Measurements from ENCODE around the gene LRRC8B.

Gene LRRC8B

GRCh38 chr1:89545264-89546038, 20.8 kb downstream of the LRRC8B start:
- no peak overlapping the region for H3K4me3 ChIP-seq (ENCODE audit: low read depth, low read length)
- no peak for DNase-seq (ENCODE audit: low read depth)

GRCh38 chr1:89546082-89546889, 21.7 kb downstream of the LRRC8B start:
- no peak for DNase-seq (ENCODE audit: low read depth)
- no peak overlapping the region for H3K4me3 ChIP-seq (ENCODE audit: low read depth, low read length)

- no peak overlapping the region for H3K4me3 ChIP-seq (ENCODE audit: low read depth, low read length)
- no peak for DNase-seq (ENCODE audit: low read depth)
These were observed 22.4 kb downstream of the LRRC8B start for GRCh38 chr1:89546934-89547562.

DNA sequence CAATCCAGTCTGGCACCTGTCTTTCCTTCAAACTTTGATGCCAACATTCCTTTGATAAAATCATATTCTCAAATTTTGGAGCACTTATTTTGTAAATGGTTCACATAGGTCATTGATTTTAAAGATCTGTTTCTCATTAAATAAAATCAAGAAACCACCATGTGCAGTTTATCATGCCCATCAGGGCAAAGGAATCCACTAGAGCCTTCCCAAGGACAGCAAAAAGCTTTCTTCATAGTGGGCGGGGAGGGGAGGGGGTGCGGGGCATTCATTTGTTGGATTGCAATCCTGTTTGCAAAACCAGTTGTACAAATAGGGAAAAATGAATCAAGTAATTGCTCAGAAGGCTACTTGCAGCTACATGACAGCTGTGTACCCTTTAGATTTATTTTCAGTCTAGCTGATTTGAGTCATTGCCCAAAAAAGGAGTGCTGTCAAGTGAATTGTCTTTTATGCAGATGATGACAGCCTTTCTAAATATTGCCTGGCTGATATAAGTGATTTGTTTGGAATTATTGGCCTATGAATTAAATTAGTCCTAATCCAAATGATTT, 23.0 kb downstream of the LRRC8B start:
- H3K4me3 ChIP-seq (ENCODE audit: low read depth, low read length): no peak overlapping the region
- peak; percentile 75 for DNase-seq (ENCODE audit: low read depth)

GRCh38 chr1:89548122-89548857, 23.7 kb downstream of the LRRC8B start:
- DNase-seq (ENCODE audit: low read depth): no peak
- H3K4me3 ChIP-seq (ENCODE audit: low read depth, low read length): no peak overlapping the region

DNA sequence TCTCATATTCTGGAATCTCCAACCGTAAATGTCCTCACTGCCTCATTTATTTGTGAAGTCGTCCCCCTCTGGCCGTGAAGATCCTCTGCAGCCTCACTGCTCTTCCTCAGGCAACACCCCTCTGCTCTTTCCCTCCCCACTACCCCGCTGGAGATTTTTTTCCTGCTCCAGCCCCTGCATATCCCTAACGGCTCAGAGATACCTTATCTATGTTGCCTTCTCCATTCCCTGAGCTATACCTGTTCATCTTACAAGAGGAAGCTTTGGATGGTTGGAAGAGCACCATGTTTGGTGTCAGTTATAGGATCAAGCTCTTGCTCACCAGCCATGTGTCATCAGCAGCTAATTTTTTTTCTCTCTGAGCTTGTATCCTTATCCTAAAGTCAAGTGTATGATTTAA, 26.4 kb downstream of the LRRC8B start:
- no peak overlapping the region for H3K4me3 ChIP-seq (ENCODE audit: low read depth, low read length)
- no peak for DNase-seq (ENCODE audit: low read depth)

GRCh38 chr1:89552471-89553081, 27.9 kb downstream of the LRRC8B start:
- DNase-seq (ENCODE audit: low read depth): no peak
- H3K4me3 ChIP-seq (ENCODE audit: low read depth, low read length): no peak overlapping the region

- no peak for DNase-seq (ENCODE audit: low read depth)
- H3K4me3 ChIP-seq (ENCODE audit: low read depth, low read length): no peak overlapping the region
These were observed 28.5 kb downstream of the LRRC8B start for GRCh38 chr1:89553157-89553556.

- H3K4me3 ChIP-seq (ENCODE audit: low read depth, low read length): no peak overlapping the region
- no peak for DNase-seq (ENCODE audit: low read depth)
These were observed 30.9 kb downstream of the LRRC8B start for GRCh38 chr1:89555550-89555949.

- DNase-seq (ENCODE audit: low read depth): no peak
- no peak overlapping the region for H3K4me3 ChIP-seq (ENCODE audit: low read depth, low read length)
These were observed 32.3 kb downstream of the LRRC8B start for GRCh38 chr1:89556726-89557444.

DNA sequence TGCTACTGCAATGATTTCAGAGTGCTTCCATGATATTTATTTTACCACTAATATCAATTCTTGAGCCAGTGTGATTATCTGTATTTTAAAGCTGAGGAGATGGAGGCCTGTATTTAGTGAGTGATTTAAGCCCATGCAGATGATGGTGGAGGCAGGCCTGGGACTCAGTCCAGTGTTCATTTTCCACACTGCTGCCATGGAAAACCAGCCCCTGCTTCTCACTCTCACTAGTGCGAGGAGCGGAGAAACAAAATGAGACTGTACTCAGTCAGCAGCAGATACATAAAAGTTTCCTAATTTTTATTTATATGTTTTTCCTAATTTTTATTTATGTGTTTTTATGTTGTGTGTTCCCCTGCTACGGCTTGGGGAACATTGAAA, 32.8 kb downstream of the LRRC8B start:
- DNase-seq (ENCODE audit: low read depth): no peak
- H3K4me3 ChIP-seq (ENCODE audit: low read depth, low read length): no peak overlapping the region

GRCh38 chr1:89557956-89558355, 33.3 kb downstream of the LRRC8B start:
- DNase-seq (ENCODE audit: low read depth): no peak

DNA sequence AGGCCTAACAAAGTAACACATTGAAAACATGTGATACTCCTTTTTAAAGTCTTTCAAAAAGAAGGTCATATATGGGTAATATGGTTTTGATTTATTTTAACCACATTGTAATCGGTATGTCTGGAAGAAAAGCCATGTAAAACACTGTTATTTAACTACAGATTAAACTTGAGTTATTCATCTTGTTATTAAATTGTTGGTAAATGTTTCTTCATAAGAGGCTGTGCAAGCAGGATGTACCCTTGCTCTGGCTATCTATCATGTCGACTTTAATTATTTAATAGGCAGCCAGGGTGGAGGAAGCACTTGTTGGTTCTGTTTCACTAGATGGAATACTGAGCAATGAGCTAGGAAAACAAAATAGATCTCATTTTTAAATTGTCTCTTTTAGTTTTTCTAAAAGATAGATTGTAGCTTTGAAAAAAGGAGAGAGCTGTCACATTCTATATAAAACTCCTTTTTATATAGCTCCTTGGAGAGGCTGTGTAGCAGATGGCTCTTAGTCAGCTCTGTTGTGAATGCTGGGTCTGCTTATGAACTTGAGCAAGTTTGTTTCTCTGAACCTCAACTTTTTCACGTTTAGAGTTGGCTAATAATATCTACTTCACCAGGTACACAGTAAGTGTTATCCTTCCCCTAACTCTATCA, 39.5 kb downstream of the LRRC8B start:
- DNase-seq (ENCODE audit: low read depth): no peak

More at GRCh38 chr1:89557956-89558355, 33.3 kb downstream of the LRRC8B start:
- no peak overlapping the region for H3K4me3 ChIP-seq (ENCODE audit: low read depth, low read length)

GRCh38 chr1:89565521-89565920, 40.9 kb downstream of the LRRC8B start:
- no peak for DNase-seq (ENCODE audit: low read depth)
- no peak overlapping the region for H3K4me3 ChIP-seq (ENCODE audit: low read depth, low read length)

More for the DNA sequence above, 39.5 kb downstream of the LRRC8B start:
- H3K4me3 ChIP-seq (ENCODE audit: low read depth, low read length): no peak overlapping the region

DNA sequence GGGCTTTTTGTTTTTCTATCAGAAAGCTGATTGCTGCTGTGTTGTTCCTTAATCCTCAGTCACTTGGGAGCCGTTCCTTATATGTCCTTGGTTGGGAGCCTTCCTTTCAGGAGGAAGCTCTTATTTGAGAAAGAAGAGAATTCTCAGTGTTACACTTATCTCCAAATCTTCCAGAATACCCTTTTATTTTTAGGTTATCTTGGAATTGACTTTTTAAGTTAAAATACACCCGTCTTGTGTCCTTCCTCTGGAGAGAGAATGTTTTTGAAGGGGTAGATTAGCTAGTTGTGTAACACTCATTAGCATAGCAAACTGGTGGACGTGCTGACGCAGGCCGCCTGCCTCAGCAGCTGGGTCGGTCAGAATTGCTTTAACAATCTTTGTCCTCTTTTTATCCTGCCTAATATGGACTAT, 42.1 kb downstream of the LRRC8B start:
- no peak for DNase-seq (ENCODE audit: low read depth)
- H3K4me3 ChIP-seq (ENCODE audit: low read depth, low read length): no peak overlapping the region

GRCh38 chr1:89567797-89568196, 43.2 kb downstream of the LRRC8B start:
- H3K4me3 ChIP-seq (ENCODE audit: low read depth, low read length): no peak overlapping the region
- no peak for DNase-seq (ENCODE audit: low read depth)

GRCh38 chr1:89573410-89573809, 48.8 kb downstream of the LRRC8B start:
- H3K4me3 ChIP-seq (ENCODE audit: low read depth, low read length): no peak overlapping the region
- no peak for DNase-seq (ENCODE audit: low read depth)

DNA sequence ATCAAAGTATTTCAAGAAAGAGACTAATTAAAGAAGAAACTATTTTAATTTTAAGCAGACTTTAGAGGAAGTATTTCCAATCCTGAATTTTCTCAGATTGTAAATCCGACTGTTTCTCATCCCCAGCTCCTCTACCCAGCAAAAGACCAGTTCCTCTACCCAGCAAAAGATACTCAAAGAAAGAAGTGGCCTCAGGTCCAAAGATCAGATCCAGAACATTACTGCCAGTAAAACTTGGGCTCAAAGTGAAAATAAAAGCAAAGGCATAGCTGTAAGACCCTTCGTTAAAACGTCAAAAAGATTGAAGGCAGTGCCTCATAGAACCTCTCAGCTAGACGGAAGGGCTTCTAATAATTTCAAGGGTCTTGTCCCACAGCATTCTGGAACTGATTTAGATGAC, 50.0 kb downstream of the LRRC8B start:
- no peak overlapping the region for H3K4me3 ChIP-seq (ENCODE audit: low read depth, low read length)
- no peak for DNase-seq (ENCODE audit: low read depth)
